SK-N-SH (cell line): ENCODE measurements around the gene LMTK2.

ENCODE experiments used
- EP300 ChIP-seq, 2 experiments: IDR thresholded peaks; 2 replicates each; pipeline versions ENCODE4 v1.4.0 to v1.6.1; 2012; ENCODE audit warnings: borderline replicate concordance in 1 of 2, low read depth in 1 of 2, low read length in 1 of 2
- EZH2phosphoT487 ChIP-seq: fragments of 200-600 bp; sonication (generic); IDR thresholded peaks from 2 replicates; pipeline ENCODE4 v1.6.1; 2017; ENCODE audit warnings: low read depth, mixed run types, mild to moderate bottlenecking, antibody characterized with exemption, moderate library complexity, borderline replicate concordance
- FOXJ3 ChIP-seq: sonication (generic); formaldehyde crosslinking; IDR thresholded peaks from 2 replicates; pipeline ENCODE4 v1.5.1; 2020; ENCODE audit warnings: mild to moderate bottlenecking, missing genetic modification reagents
- GATA2 ChIP-seq: sonication (generic); formaldehyde crosslinking; IDR thresholded peaks from 2 replicates; pipeline ENCODE4 v1.5.0; 2020; ENCODE audit warnings: mild to moderate bottlenecking, missing genetic modification reagents
- JUND ChIP-seq: IDR thresholded peaks from 2 replicates; pipeline ENCODE4 v1.4.0; 2012
- MXI1 ChIP-seq: IDR thresholded peaks from 2 replicates; pipeline ENCODE4 v1.6.1; 2012; ENCODE audit warnings: mild to moderate bottlenecking, low read depth, low read length, improper control_type of control experiment
- POLR2AphosphoS5 ChIP-seq: IDR thresholded peaks from 2 replicates; pipeline ENCODE4 v1.6.1; 2012; ENCODE audit warnings: low read depth, low read length
- YY1 ChIP-seq: IDR thresholded peaks from 2 replicates; pipeline ENCODE4 v1.4.0; 2012; ENCODE audit warnings: low read depth, mild to moderate bottlenecking
- TF ChIP-seq, protein P1 (sequence below): fragments of 200-600 bp; sonication (generic); IDR thresholded peaks from 2 replicates; pipeline ENCODE4 v1.6.1; 2017; ENCODE audit warnings: antibody characterized with exemption, mild to moderate bottlenecking, moderate library complexity
- TF ChIP-seq, protein P2 (sequence below): IDR thresholded peaks from 2 replicates; pipeline ENCODE4 v1.6.1; 2012; ENCODE audit warnings: mild to moderate bottlenecking, low read depth, low read length, moderate library complexity
- TF ChIP-seq, protein P3 (sequence below): fragments of 150-350 bp; IDR thresholded peaks from 2 replicates; pipeline ENCODE4 v1.6.1; 2017; ENCODE audit warnings: antibody characterized with exemption, low read length, low read depth, borderline replicate concordance
- TF ChIP-seq, protein P4 (sequence below): IDR thresholded peaks from 2 replicates; pipeline ENCODE4 v1.4.0; 2012; ENCODE audit warnings: low read depth

DNA sequence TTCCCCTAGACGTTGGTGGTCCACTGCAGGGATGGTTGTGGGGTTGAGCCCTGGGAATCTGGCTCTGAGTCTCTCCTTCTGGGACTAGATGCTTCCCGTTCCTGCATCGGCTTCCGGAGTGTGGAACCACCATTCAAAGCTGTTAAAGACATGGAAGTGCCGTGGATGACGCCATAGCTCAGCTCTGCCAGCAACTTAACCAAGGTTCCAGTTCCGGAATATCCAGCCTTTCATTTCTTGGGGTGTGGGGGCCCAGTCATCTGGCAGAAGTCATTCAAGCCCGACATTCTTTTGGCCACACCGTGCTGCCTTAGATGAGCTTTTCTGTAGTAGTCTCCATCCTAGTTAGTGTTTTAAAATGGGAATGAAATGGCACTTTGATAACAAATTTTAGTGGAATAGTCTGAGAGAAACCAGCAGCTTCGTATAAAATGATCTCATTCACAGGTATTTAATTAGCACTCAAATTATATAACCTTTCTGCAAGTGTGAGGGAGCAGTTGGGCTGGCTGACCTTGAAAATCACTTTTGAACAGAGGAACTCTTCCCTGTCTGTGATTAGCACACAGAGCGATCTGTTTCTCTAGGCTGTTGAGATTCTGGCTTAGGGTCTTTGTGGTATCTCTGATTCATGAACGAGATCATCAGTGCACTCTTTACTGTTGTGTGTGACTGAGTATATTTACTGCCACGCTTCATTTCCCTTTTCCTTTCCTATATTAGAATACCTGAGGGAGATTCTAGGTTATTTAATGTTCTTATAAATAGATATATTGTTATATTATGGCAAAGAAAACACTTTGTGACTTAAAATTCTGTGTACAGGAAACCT lies 19.9 kb downstream of the LMTK2 start:
- TF ChIP-seq, protein P1, sequence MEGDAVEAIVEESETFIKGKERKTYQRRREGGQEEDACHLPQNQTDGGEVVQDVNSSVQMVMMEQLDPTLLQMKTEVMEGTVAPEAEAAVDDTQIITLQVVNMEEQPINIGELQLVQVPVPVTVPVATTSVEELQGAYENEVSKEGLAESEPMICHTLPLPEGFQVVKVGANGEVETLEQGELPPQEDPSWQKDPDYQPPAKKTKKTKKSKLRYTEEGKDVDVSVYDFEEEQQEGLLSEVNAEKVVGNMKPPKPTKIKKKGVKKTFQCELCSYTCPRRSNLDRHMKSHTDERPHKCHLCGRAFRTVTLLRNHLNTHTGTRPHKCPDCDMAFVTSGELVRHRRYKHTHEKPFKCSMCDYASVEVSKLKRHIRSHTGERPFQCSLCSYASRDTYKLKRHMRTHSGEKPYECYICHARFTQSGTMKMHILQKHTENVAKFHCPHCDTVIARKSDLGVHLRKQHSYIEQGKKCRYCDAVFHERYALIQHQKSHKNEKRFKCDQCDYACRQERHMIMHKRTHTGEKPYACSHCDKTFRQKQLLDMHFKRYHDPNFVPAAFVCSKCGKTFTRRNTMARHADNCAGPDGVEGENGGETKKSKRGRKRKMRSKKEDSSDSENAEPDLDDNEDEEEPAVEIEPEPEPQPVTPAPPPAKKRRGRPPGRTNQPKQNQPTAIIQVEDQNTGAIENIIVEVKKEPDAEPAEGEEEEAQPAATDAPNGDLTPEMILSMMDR = no peak
- TF ChIP-seq, protein P2, sequence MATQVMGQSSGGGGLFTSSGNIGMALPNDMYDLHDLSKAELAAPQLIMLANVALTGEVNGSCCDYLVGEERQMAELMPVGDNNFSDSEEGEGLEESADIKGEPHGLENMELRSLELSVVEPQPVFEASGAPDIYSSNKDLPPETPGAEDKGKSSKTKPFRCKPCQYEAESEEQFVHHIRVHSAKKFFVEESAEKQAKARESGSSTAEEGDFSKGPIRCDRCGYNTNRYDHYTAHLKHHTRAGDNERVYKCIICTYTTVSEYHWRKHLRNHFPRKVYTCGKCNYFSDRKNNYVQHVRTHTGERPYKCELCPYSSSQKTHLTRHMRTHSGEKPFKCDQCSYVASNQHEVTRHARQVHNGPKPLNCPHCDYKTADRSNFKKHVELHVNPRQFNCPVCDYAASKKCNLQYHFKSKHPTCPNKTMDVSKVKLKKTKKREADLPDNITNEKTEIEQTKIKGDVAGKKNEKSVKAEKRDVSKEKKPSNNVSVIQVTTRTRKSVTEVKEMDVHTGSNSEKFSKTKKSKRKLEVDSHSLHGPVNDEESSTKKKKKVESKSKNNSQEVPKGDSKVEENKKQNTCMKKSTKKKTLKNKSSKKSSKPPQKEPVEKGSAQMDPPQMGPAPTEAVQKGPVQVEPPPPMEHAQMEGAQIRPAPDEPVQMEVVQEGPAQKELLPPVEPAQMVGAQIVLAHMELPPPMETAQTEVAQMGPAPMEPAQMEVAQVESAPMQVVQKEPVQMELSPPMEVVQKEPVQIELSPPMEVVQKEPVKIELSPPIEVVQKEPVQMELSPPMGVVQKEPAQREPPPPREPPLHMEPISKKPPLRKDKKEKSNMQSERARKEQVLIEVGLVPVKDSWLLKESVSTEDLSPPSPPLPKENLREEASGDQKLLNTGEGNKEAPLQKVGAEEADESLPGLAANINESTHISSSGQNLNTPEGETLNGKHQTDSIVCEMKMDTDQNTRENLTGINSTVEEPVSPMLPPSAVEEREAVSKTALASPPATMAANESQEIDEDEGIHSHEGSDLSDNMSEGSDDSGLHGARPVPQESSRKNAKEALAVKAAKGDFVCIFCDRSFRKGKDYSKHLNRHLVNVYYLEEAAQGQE = no peak
- TF ChIP-seq EP300 (IDR thresholded peaks at IDR 0.05; ENCODE audit: borderline replicate concordance in 1 of 2, low read depth in 1 of 2, low read length in 1 of 2) (no peak), GATA2 (CRISPR knock-in tag) (no peak), FOXJ3 (no peak), POLR2AphosphoS5 (no peak), YY1 (no peak), MXI1 (no peak), JUND (no peak), EZH2phosphoT487 (no peak)
- TF ChIP-seq, protein P3, sequence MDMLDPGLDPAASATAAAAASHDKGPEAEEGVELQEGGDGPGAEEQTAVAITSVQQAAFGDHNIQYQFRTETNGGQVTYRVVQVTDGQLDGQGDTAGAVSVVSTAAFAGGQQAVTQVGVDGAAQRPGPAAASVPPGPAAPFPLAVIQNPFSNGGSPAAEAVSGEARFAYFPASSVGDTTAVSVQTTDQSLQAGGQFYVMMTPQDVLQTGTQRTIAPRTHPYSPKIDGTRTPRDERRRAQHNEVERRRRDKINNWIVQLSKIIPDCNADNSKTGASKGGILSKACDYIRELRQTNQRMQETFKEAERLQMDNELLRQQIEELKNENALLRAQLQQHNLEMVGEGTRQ = no peak
- TF ChIP-seq, protein P4, sequence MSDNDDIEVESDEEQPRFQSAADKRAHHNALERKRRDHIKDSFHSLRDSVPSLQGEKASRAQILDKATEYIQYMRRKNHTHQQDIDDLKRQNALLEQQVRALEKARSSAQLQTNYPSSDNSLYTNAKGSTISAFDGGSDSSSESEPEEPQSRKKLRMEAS = no peak
